Raji (cell line): ENCODE results near the gene NFATC1.

Experiments
- POLR2A ChIP-seq: IDR thresholded peaks from 2 replicates; pipeline ENCODE4 v1.6.1; 2011; ENCODE audit warnings: low read depth, low read length, control low read depth; ENCODE audit not compliant: insufficient read depth

NFATC1 gene

GRCh38 chr18:79449551-79450288 lies 54.0 kb downstream of the NFATC1 start:
- TF ChIP-seq POLR2A: no peak

- TF ChIP-seq POLR2A: no peak
Observed at GRCh38 chr18:79450289-79451080, 54.8 kb downstream of the NFATC1 start.

- no peak for TF ChIP-seq POLR2A
Observed at GRCh38 chr18:79451237-79452125, 55.8 kb downstream of the NFATC1 start.

GRCh38 chr18:79452190-79452990 lies 56.7 kb downstream of the NFATC1 start:
- no peak for TF ChIP-seq POLR2A

- TF ChIP-seq POLR2A: no peak
Observed at GRCh38 chr18:79452991-79453645, 57.4 kb downstream of the NFATC1 start.

- TF ChIP-seq POLR2A: no peak
Observed at GRCh38 chr18:79453816-79454735, 58.3 kb downstream of the NFATC1 start.

- no peak for TF ChIP-seq POLR2A
Observed at GRCh38 chr18:79455261-79455660, 59.5 kb downstream of the NFATC1 start.

GRCh38 chr18:79456105-79456980 lies 60.6 kb downstream of the NFATC1 start:
- no peak for TF ChIP-seq POLR2A

- no peak for TF ChIP-seq POLR2A
Observed at GRCh38 chr18:79457239-79457638, 61.5 kb downstream of the NFATC1 start.

GRCh38 chr18:79457652-79458051 lies 61.9 kb downstream of the NFATC1 start:
- no peak for TF ChIP-seq POLR2A

- TF ChIP-seq POLR2A: no peak
Observed at GRCh38 chr18:79458131-79458838, 62.6 kb downstream of the NFATC1 start.
